ENCODE data around the gene PCDHGA10. TPM values are rescaled to one million over a fixed set of nuclear protein-coding genes. Genes with fewer than 3 reads are reported as not detected.
A peak's percentile ranks its signal among the peaks of the same experiment; 100 is the strongest.

The PCDHGA10 gene
- total RNA-seq, 1 donor from 2014 or later = 18.4 TPM

GRCh38 chr5:141420855-141421488, 8.2 kb downstream of the PCDHGA10 start, which contains the start of gene PCDHGA11:
Gene PCDHGA11, plus strand, starts transcription at chr5:141421051. Its CDS starts 177 bp downstream, at chr5:141421228.
- H3K4me1 Mint-ChIP-seq = no peaks in the 10 kb centered on the region
- peaks cover 30% of the 10 kb centered on the region for H3K9me3 Mint-ChIP-seq
- peaks cover 80% of the 10 kb centered on the region for H3K36me3 Mint-ChIP-seq (ENCODE audit: low read depth)
- H3K27me3 Mint-ChIP-seq (ENCODE audit: low read depth) = peaks cover 5% of the 10 kb centered on the region
- no peak for DNase-seq (ENCODE audit: low read depth, low spot score)
- peak; percentile 61 for TF ChIP-seq CTCF (conservative IDR thresholded peaks at IDR 0.05)
- no peak within 1 kb of the TSS for H3K27ac Mint-ChIP-seq (ENCODE audit: unreplicated experiment)
- H3K4me3 Mint-ChIP-seq = peak within 1 kb of the TSS; percentile 75

- peaks cover 81% of the 10 kb centered on the region for H3K36me3 Mint-ChIP-seq (ENCODE audit: low read depth)
- H3K4me3 Mint-ChIP-seq = no peak overlapping the region
- H3K27me3 Mint-ChIP-seq (ENCODE audit: low read depth) = peaks cover 5% of the 10 kb centered on the region
- H3K27ac Mint-ChIP-seq (ENCODE audit: unreplicated experiment) = no peak overlapping the region
- TF ChIP-seq CTCF (conservative IDR thresholded peaks at IDR 0.05) = no peak
- H3K9me3 Mint-ChIP-seq = peaks cover 26% of the 10 kb centered on the region
- H3K4me1 Mint-ChIP-seq = no peaks in the 10 kb centered on the region
- no peak for DNase-seq (ENCODE audit: low read depth, low spot score)
Observed at GRCh38 chr5:141421489-141421855, 8.7 kb downstream of the PCDHGA10 start.

GRCh38 chr5:141422742-141423291, 10.0 kb downstream of the PCDHGA10 start:
- H3K9me3 Mint-ChIP-seq = peaks cover 32% of the 10 kb centered on the region
- H3K27ac Mint-ChIP-seq (ENCODE audit: unreplicated experiment) = no peak overlapping the region
- TF ChIP-seq CTCF (conservative IDR thresholded peaks at IDR 0.05) = no peak

GRCh38 chr5:141427783-141428426, 15.1 kb downstream of the PCDHGA10 start:
- TF ChIP-seq CTCF (conservative IDR thresholded peaks at IDR 0.05) = no peak
- no peak overlapping the region for H3K27ac Mint-ChIP-seq (ENCODE audit: unreplicated experiment)
- H3K27me3 Mint-ChIP-seq (ENCODE audit: low read depth) = no peaks in the 10 kb centered on the region
- H3K4me3 Mint-ChIP-seq = peak overlapping the region; percentile 73
- DNase-seq (ENCODE audit: low read depth, low spot score) = no peak
- H3K4me1 Mint-ChIP-seq = no peaks in the 10 kb centered on the region
- peaks cover 84% of the 10 kb centered on the region for H3K36me3 Mint-ChIP-seq (ENCODE audit: low read depth)
- peaks cover 28% of the 10 kb centered on the region for H3K9me3 Mint-ChIP-seq

More at GRCh38 chr5:141422742-141423291, 10.0 kb downstream of the PCDHGA10 start:
- peaks cover 5% of the 10 kb centered on the region for H3K27me3 Mint-ChIP-seq (ENCODE audit: low read depth)
- DNase-seq (ENCODE audit: low read depth, low spot score) = no peak
- H3K4me1 Mint-ChIP-seq = no peaks in the 10 kb centered on the region
- peaks cover 84% of the 10 kb centered on the region for H3K36me3 Mint-ChIP-seq (ENCODE audit: low read depth)
- H3K4me3 Mint-ChIP-seq = peak overlapping the region; percentile 51

GRCh38 chr5:141430332-141431113, 17.7 kb downstream of the PCDHGA10 start, which contains the start of gene PCDHGA12:
Gene PCDHGA12, plus strand, starts transcription at chr5:141430507. Its CDS starts 253 bp downstream, at chr5:141430760.
- Mint-ChIP-seq H3K27me3 (ENCODE audit: low read depth) (no peaks in the 10 kb centered on the region), H3K9me3 (peaks cover 21% of the 10 kb centered on the region), H3K36me3 (ENCODE audit: low read depth) (peaks cover 82% of the 10 kb centered on the region), H3K27ac (ENCODE audit: unreplicated experiment) (no peak within 1 kb of the TSS), H3K4me3 (no peak within 1 kb of the TSS), H3K4me1 (no peaks in the 10 kb centered on the region)
- no peak for DNase-seq (ENCODE audit: low read depth, low spot score)
- TF ChIP-seq CTCF (conservative IDR thresholded peaks at IDR 0.05) = no peak

Measured in neural crest cell (in vitro differentiated cells).